Natural killer cell treated with Interleukin-12 subunit alpha and Interleukin-12 subunit beta and Interleukin-15 and Interleukin-18, amount 100 ng/mL, for 72 hours (primary cell): ENCODE results near the gene SCNM1. TPM values are rescaled to one million over a fixed set of nuclear protein-coding genes. Genes with fewer than 3 reads are reported as not detected.
"Not testable (repeated sequence)": the region's sequence is repeated elsewhere in the genome, so short reads cannot be mapped to it uniquely, and the experiment has no call there.

ENCODE experiments used
- ATAC-seq, 2 donors: fragments of 150-1000 bp; cut with Tn5 transposase in 1 of 2; sonication (Bioruptor Pico), chemical (Tn5 transposase) in 1 of 2; 2 replicates each; pipeline ENCODE4 v1.10.0; 2021
- DNase-seq: peaks from one replicate; pipeline ENCODE4 v3.0.0; 2022; ENCODE audit warnings: low spot score
- H3K27ac Mint-ChIP-seq, 2 donors: 1 replicate in 1 of 2; 2 replicates in 1 of 2; pipeline ENCODE4 v1.8.0; 2022; ENCODE audit warnings: mixed read lengths in 2 of 2, mild to moderate bottlenecking in 1 of 2, moderate library complexity in 1 of 2
- H3K27me3 Mint-ChIP-seq, 2 donors: 1 replicate in 1 of 2; 2 replicates in 1 of 2; pipeline ENCODE4 v1.8.0; 2022; ENCODE audit warnings: mixed read lengths in 2 of 2
- H3K36me3 Mint-ChIP-seq: one replicate; pipeline ENCODE4 v1.8.0; 2022; ENCODE audit warnings: mixed read lengths
- H3K4me1 Mint-ChIP-seq, 2 donors: 1 replicate in 1 of 2; 2 replicates in 1 of 2; pipeline ENCODE4 v1.8.0; 2022; ENCODE audit warnings: low read depth in 2 of 2, mixed read lengths in 2 of 2, mild to moderate bottlenecking in 1 of 2
- H3K4me3 Mint-ChIP-seq: one replicate; pipeline ENCODE4 v1.8.0; 2022; ENCODE audit warnings: mixed read lengths
- H3K9me3 Mint-ChIP-seq: 2 replicates; pipeline ENCODE4 v1.8.0; 2022; ENCODE audit warnings: mixed read lengths
- total RNA-seq, 2 donors: library from RNA; stranded (reverse); gene quantifications; one replicate each; pipeline ENCODE4 v1.2.3, GENCODE V29; 2022

Gene SCNM1
- total RNA-seq, 2 donors from 2014 or later: 55.2 to 63.2 TPM

GRCh38 chr1:151158751-151159251 is 7.1 kb upstream of the SCNM1 start:
- H3K36me3 Mint-ChIP-seq: no peaks in the 10 kb centered on the region

GRCh38 chr1:151159373-151159772 is 6.6 kb upstream of the SCNM1 start:
- DNase-seq (no peak), ATAC-seq (no peak)
- H3K4me3 Mint-ChIP-seq: no peak overlapping the region
- no peaks in the 10 kb centered on the region for H3K27me3 Mint-ChIP-seq
- H3K36me3 Mint-ChIP-seq: no peaks in the 10 kb centered on the region
- peak overlapping the region; percentile 68 to 94 for H3K27ac Mint-ChIP-seq
- peaks cover 51% of the 10 kb centered on the region in 2 donors for H3K4me1 Mint-ChIP-seq
- no peaks in the 10 kb centered on the region for H3K9me3 Mint-ChIP-seq

More at GRCh38 chr1:151158751-151159251, 7.1 kb upstream of the SCNM1 start:
- no peaks in the 10 kb centered on the region for H3K9me3 Mint-ChIP-seq
- H3K4me1 Mint-ChIP-seq: peaks cover 47 to 48% of the 10 kb centered on the region in 2 donors
- ATAC-seq (no peak), DNase-seq (no peak)
- H3K27me3 Mint-ChIP-seq: no peaks in the 10 kb centered on the region
- peak overlapping the region; percentile 99 for H3K4me3 Mint-ChIP-seq
- peak overlapping the region; percentile 93 to 94 for H3K27ac Mint-ChIP-seq

- H3K27me3 Mint-ChIP-seq: no peaks in the 10 kb centered on the region
- H3K9me3 Mint-ChIP-seq: no peaks in the 10 kb centered on the region
- H3K4me3 Mint-ChIP-seq: peak overlapping the region; percentile 94
- peak overlapping the region; percentile 85 to 92 for H3K27ac Mint-ChIP-seq
- peaks cover 18% of the 10 kb centered on the region for H3K36me3 Mint-ChIP-seq
- DNase-seq (no peak), ATAC-seq (no peak)
- H3K4me1 Mint-ChIP-seq: peaks cover 39 to 43% of the 10 kb centered on the region in 2 donors
These were observed 1.1 kb upstream of the SCNM1 start for GRCh38 chr1:151164732-151165280.

GRCh38 chr1:151165281-151165737 is 635 bp upstream of the SCNM1 start:
- no peak for ATAC-seq
- DNase-seq: no peak
- Mint-ChIP-seq H3K4me3 (peak overlapping the region; percentile 94), H3K9me3 (no peaks in the 10 kb centered on the region), H3K36me3 (peaks cover 18% of the 10 kb centered on the region), H3K27ac (peak overlapping the region; percentile 85 to 92), H3K27me3 (no peaks in the 10 kb centered on the region), H3K4me1 (peaks cover 38 to 42% of the 10 kb centered on the region in 2 donors)

- Mint-ChIP-seq H3K36me3 (peaks cover 18% of the 10 kb centered on the region), H3K4me1 (peaks cover 38 to 42% of the 10 kb centered on the region in 2 donors), H3K27ac (peak overlapping the region; percentile 85 to 92), H3K9me3 (no peaks in the 10 kb centered on the region), H3K27me3 (no peaks in the 10 kb centered on the region), H3K4me3 (peak overlapping the region; percentile 94)
- DNase-seq (no peak), ATAC-seq (peak in 1 of 2 donors; percentile 25)
These were observed 587 bp downstream of the SCNM1 start for GRCh38 chr1:151166505-151166956.

GRCh38 chr1:151167116-151167515 is 1.2 kb downstream of the SCNM1 start:
- H3K27ac Mint-ChIP-seq: peak overlapping the region; percentile 85 to 92
- peak overlapping the region; percentile 94 for H3K4me3 Mint-ChIP-seq
- H3K36me3 Mint-ChIP-seq: peaks cover 18% of the 10 kb centered on the region
- peaks cover 34 to 38% of the 10 kb centered on the region in 2 donors for H3K4me1 Mint-ChIP-seq
- no peaks in the 10 kb centered on the region for H3K9me3 Mint-ChIP-seq
- DNase-seq (no peak), ATAC-seq (no peak)
- no peaks in the 10 kb centered on the region for H3K27me3 Mint-ChIP-seq

- Mint-ChIP-seq H3K9me3 (no peaks in the 10 kb centered on the region), H3K27me3 (no peaks in the 10 kb centered on the region), H3K4me1 (peaks cover 10 to 13% of the 10 kb centered on the region in 2 donors), H3K36me3 (peaks cover 14% of the 10 kb centered on the region), H3K4me3 (no peak overlapping the region), H3K27ac (no peak overlapping the region)
- no peak for DNase-seq
- ATAC-seq: no peak
These were observed 5.2 kb downstream of the SCNM1 start for GRCh38 chr1:151171190-151171589.

- Mint-ChIP-seq H3K4me3 (no peak overlapping the region), H3K27me3 (no peaks in the 10 kb centered on the region), H3K36me3 (peaks cover 24% of the 10 kb centered on the region), H3K4me1 (no peaks in the 10 kb centered on the region), H3K9me3 (no peaks in the 10 kb centered on the region), H3K27ac (no peak overlapping the region)
- no peak for ATAC-seq
- no peak for DNase-seq
These were observed 9.2 kb downstream of the SCNM1 start for GRCh38 chr1:151175041-151175741.

- Mint-ChIP-seq H3K4me3 (no peak within 1 kb of the TSS), H3K9me3 (no peaks in the 10 kb centered on the region), H3K4me1 (no peaks in the 10 kb centered on the region), H3K27me3 (no peaks in the 10 kb centered on the region), H3K36me3 (peaks cover 30% of the 10 kb centered on the region), H3K27ac (no peak within 1 kb of the TSS)
- ATAC-seq (peak; percentile 39 to 50), DNase-seq (no peak)
These were observed 9.9 kb downstream of the SCNM1 start, which contains the start of gene TMOD4 for GRCh38 chr1:151175863-151176262. Gene TMOD4, minus strand, starts transcription at chr1:151175981. Its CDS starts 1,106 bp downstream, at chr1:151174875.

- Mint-ChIP-seq H3K4me1 (no peaks in the 10 kb centered on the region), H3K9me3 (no peaks in the 10 kb centered on the region), H3K36me3 (peaks cover 37% of the 10 kb centered on the region), H3K27ac (no peak overlapping the region), H3K4me3 (no peak overlapping the region), H3K27me3 (no peaks in the 10 kb centered on the region)
- DNase-seq (no peak), ATAC-seq (no peak)
These were observed 10.6 kb downstream of the SCNM1 start for GRCh38 chr1:151176514-151177045.

GRCh38 chr1:151184211-151184610 is 18.3 kb downstream of the SCNM1 start:
- peaks cover 17 to 18% of the 10 kb centered on the region in 2 donors for H3K4me1 Mint-ChIP-seq
- H3K9me3 Mint-ChIP-seq: no peaks in the 10 kb centered on the region
- peaks cover 34% of the 10 kb centered on the region for H3K36me3 Mint-ChIP-seq

GRCh38 chr1:151187205-151187604 is 21.3 kb downstream of the SCNM1 start:
- Mint-ChIP-seq H3K36me3 (peaks cover 15% of the 10 kb centered on the region), H3K4me3 (no peak overlapping the region)

More at GRCh38 chr1:151184211-151184610, 18.3 kb downstream of the SCNM1 start:
- no peak overlapping the region for H3K4me3 Mint-ChIP-seq
- H3K27ac Mint-ChIP-seq: peak overlapping the region in 1 of 2 donors; percentile 2
- no peaks in the 10 kb centered on the region for H3K27me3 Mint-ChIP-seq
- DNase-seq (no peak), ATAC-seq (no peak)

GRCh38 chr1:151188667-151189066 is 22.7 kb downstream of the SCNM1 start:
- not testable (repeated sequence) for ATAC-seq, H3K27me3 Mint-ChIP-seq, H3K9me3 Mint-ChIP-seq, H3K36me3 Mint-ChIP-seq, DNase-seq
- Mint-ChIP-seq H3K4me1 (peaks cover 30 to 34% of the 10 kb centered on the region in 2 donors), H3K27ac (peak overlapping the region; percentile 100), H3K4me3 (peak overlapping the region; percentile 100)

More at GRCh38 chr1:151187205-151187604, 21.3 kb downstream of the SCNM1 start:
- peaks cover 30 to 34% of the 10 kb centered on the region in 2 donors for H3K4me1 Mint-ChIP-seq
- no peak for DNase-seq
- ATAC-seq: no peak
- no peaks in the 10 kb centered on the region for H3K27me3 Mint-ChIP-seq
- H3K27ac Mint-ChIP-seq: no peak overlapping the region
- no peaks in the 10 kb centered on the region for H3K9me3 Mint-ChIP-seq
